B cell (primary cell): ENCODE results near the gene MED6. TPM values are rescaled to one million over a fixed set of nuclear protein-coding genes. Genes with fewer than 3 reads are reported as not detected.

Experiments used
- ATAC-seq: fragments of 200-7000 bp; cut with Tn5 transposase; one replicate; pipeline ENCODE4 v1.10.0; 2021; ENCODE audit warnings: low read depth, mild to moderate bottlenecking, moderate number of reproducible peaks, moderate library complexity
- CTCF ChIA-PET: fragments of 350-600 bp; sonication (Branson Sonifier 250); formaldehyde crosslinking; loops from one replicate; lab custom pipeline; 2021; ENCODE audit warnings: antibody characterized with exemption, inconsistent platforms; lab: Charles Lee
- POLR2A ChIA-PET: fragments of 350-600 bp; sonication (Branson Sonifier 250); formaldehyde crosslinking; loops from one replicate; lab custom pipeline; 2021; ENCODE audit warnings: antibody characterized with exemption; lab: Charles Lee
- DNase-seq: peaks from one replicate; pipeline ENCODE4 v3.0.0; 2013
- H2AFZ ChIP-seq: 2 replicates; pipeline ENCODE4 v1.6.1; 2012; ENCODE audit warnings: mild to moderate bottlenecking, low read depth, low read length; ENCODE audit not compliant: insufficient read depth, poor library complexity, severe bottlenecking
- H3K27ac ChIP-seq, 2 donors: 1 replicate in 1 of 2; 2 replicates in 1 of 2; pipeline ENCODE4 v1.5.1; 2012 to 2013; ENCODE audit warnings: low read length in 2 of 2, mild to moderate bottlenecking in 2 of 2, moderate library complexity in 1 of 2
- H3K27me3 ChIP-seq, 4 experiments: fragments of 200-600 bp in 1 of 4; sonication (generic) in 1 of 4; replicated peaks in 1 of 4; 1 replicate in 2 of 4; 2 replicates in 2 of 4; pipeline versions ENCODE4 v1.6.1 to v1.7.0; 2013 to 2016; ENCODE audit warnings: low read length in 3 of 4, mild to moderate bottlenecking in 2 of 4, mixed read lengths in 1 of 4, moderate library complexity in 1 of 4; ENCODE audit not compliant: insufficient read depth in 4 of 4, control insufficient read depth in 3 of 4; ENCODE audit errors: control extremely low read depth in 1 of 4
- H3K36me3 ChIP-seq, 2 experiments: replicated peaks in 1 of 2; 1 replicate in 1 of 2; 2 replicates in 1 of 2; pipeline versions ENCODE4 v1.6.1 to v1.7.1; 2013; ENCODE audit warnings: low read length in 1 of 2; ENCODE audit not compliant: insufficient read depth in 2 of 2, control insufficient read depth in 1 of 2; ENCODE audit errors: control extremely low read depth in 1 of 2, extremely low read depth in 1 of 2
- H3K4me1 ChIP-seq, 2 donors: fragments of 200-600 bp in 1 of 2; sonication (generic) in 1 of 2; 1 replicate in 1 of 2; 2 replicates in 1 of 2; pipeline versions ENCODE4 v1.5.1 to v1.6.1; 2013 to 2017; ENCODE audit warnings: low read length in 2 of 2; ENCODE audit not compliant: control insufficient read depth in 2 of 2, insufficient read depth in 2 of 2
- H3K4me2 ChIP-seq: replicated peaks from 2 replicates; pipeline ENCODE3; 2012; ENCODE audit warnings: mild to moderate bottlenecking, low read depth, low read length; ENCODE audit not compliant: poor library complexity, severe bottlenecking
- H3K4me3 ChIP-seq, 5 experiments: fragments of 200-600 bp in 1 of 5; sonication (generic) in 1 of 5; 1 replicate in 3 of 5; 2 replicates in 2 of 5; pipeline versions ENCODE4 v1.5.1 to v1.7.0; 2011 to 2016; ENCODE audit warnings: low read length in 4 of 5, mild to moderate bottlenecking in 4 of 5, low read depth in 2 of 5, control low read depth in 1 of 5, moderate library complexity in 1 of 5; ENCODE audit not compliant: insufficient read depth in 1 of 5; ENCODE audit errors: control extremely low read depth in 1 of 5, extremely low read depth in 1 of 5
- H3K79me2 ChIP-seq: fragments of 200-600 bp; sonication (generic); one replicate; pipeline ENCODE4 v1.6.0; 2016; ENCODE audit warnings: low read length; ENCODE audit not compliant: control insufficient read depth, insufficient read depth
- H3K9ac ChIP-seq: fragments of 200-600 bp; sonication (generic); 2 replicates; pipeline ENCODE4 v1.6.1; 2017; ENCODE audit warnings: mild to moderate bottlenecking, low read length, moderate library complexity
- H3K9me3 ChIP-seq, 3 donors: one replicate each; pipeline versions ENCODE4 v1.6.1 to v1.7.1; 2013; ENCODE audit warnings: low read length in 2 of 3; ENCODE audit not compliant: control insufficient read depth in 2 of 3, insufficient read depth in 1 of 3; ENCODE audit errors: control extremely low read depth in 1 of 3
- H4K20me1 ChIP-seq: 2 replicates; pipeline ENCODE4 v1.6.0; 2012; ENCODE audit warnings: mild to moderate bottlenecking, low read length; ENCODE audit not compliant: insufficient read depth, control insufficient read depth, poor library complexity, severe bottlenecking
- H3K27ac Mint-ChIP-seq: one replicate; pipeline ENCODE4 v1.8.0; 2021; ENCODE audit warnings: mixed read lengths
- H3K27me3 Mint-ChIP-seq: one replicate; pipeline ENCODE4 v1.8.0; 2021; ENCODE audit warnings: mixed read lengths
- H3K4me1 Mint-ChIP-seq: one replicate; pipeline ENCODE4 v1.8.0; 2021; ENCODE audit warnings: mixed read lengths
- H3K4me3 Mint-ChIP-seq: one replicate; pipeline ENCODE4 v1.8.0; 2021; ENCODE audit warnings: mixed read lengths
- H3K9me3 Mint-ChIP-seq: one replicate; pipeline ENCODE4 v1.8.0; 2022; ENCODE audit warnings: mixed read lengths; ENCODE audit not compliant: insufficient read depth
- CTCF ChIP-seq: fragments of 200-600 bp; IDR thresholded peaks from one replicate; pipeline ENCODE4 v1.8.0; 2022; ENCODE audit warnings: antibody characterized with exemption, mild to moderate bottlenecking
- EZH2 ChIP-seq: IDR thresholded peaks from 2 replicates; pipeline ENCODE4 v1.6.1; 2012; ENCODE audit warnings: borderline replicate concordance, low read depth, mild to moderate bottlenecking, moderate library complexity, low read length; ENCODE audit not compliant: insufficient read depth, poor library complexity, severe bottlenecking
- whole genome bisulfite sequencing: methylation state at CpG from one replicate; pipeline ENCODE4 v1.1.5; 2013; ENCODE audit warnings: missing lambda C conversion rate; ENCODE audit not compliant: insufficient coverage; 5-methylcytosine and 5-hydroxymethylcytosine counted together
- intact Hi-C: fragments of 100-400 bp; cut with micrococcal nuclease; formaldehyde crosslinking; loops from one replicate; pipeline ENCODE4 v1.10.0; 2022
- polyA plus RNA-seq: library from polyadenylated mRNA; depleted of rRNA; stranded (reverse); fragments of >200 nt; gene quantifications from 2 replicates; pipeline ENCODE4 v1.2.3, GENCODE V29; 2012
- total RNA-seq, 2 donors: library from RNA; stranded (reverse); fragments of 120-200 nt in 1 of 2; gene quantifications; 1 replicate in 1 of 2; 2 replicates in 1 of 2; pipeline versions ENCODE4 v1.2.3 to v1.2.4, GENCODE V29; 2013 to 2022

Gene MED6
- total and polyA plus RNA-seq, 2 donors (not counting 1 experiment from before 2014, with no cell fraction given), result 30.4 to 71.0 TPM

- Histone ChIP-seq H2AFZ (peak overlapping the region; percentile 74), H3K4me3 (peak overlapping the region; percentile 82 to 89 (median 85)), H3K27me3 (no peaks in the 10 kb centered on the region), H3K36me3 (peaks cover 0 to 9% of the 10 kb centered on the region in 2 experiments), H3K4me2 (peak overlapping the region; percentile 93), H3K4me1 (peaks cover 53 to 59% of the 10 kb centered on the region in 2 donors), H3K9ac (peak overlapping the region; percentile 90), H4K20me1 (peaks cover 21% of the 10 kb centered on the region), H3K79me2 (peaks cover 85% of the 10 kb centered on the region), H3K27ac (peak overlapping the region; percentile 63 to 88), H3K9me3 (no peaks in the 10 kb centered on the region)
- Mint-ChIP-seq H3K27ac (peak overlapping the region; percentile 90), H3K9me3 (no peaks in the 10 kb centered on the region), H3K4me3 (peak overlapping the region; percentile 88), H3K27me3 (no peaks in the 10 kb centered on the region), H3K4me1 (peaks cover 68% of the 10 kb centered on the region)
- under 1% methylated on average over 50 of the region's 51 CpGs for WGBS
- CTCF ChIA-PET, result interaction anchor here (0.6 to 4.2 kb wide), 11 partner anchors 9 to 175 kb away, joined by 3 to 64 read pairs (median 4); no protein-coding TSS in a partner anchor
- TF ChIP-seq EZH2, result no peak
- no peak for TF ChIP-seq CTCF
- ATAC-seq, result peak; percentile 52
- POLR2A ChIA-PET, result interaction anchor here (0.5 to 2.8 kb wide), 13 partner anchors 12 to 167 kb away, joined by 3 to 48 read pairs (median 5); partner anchors contain the start of gene MAP3K9
- DNase-seq, result peak; percentile 76
- intact Hi-C loops, result loop anchor here (1.0 to 5.0 kb wide), 4 partner anchors 18 to 175 kb away; partner anchors contain the start of gene MED6
These were observed 42.1 kb upstream of the MED6 start for GRCh38 chr14:70642303-70643235.
